K562 (cell line): Measurements from ENCODE around the gene CKLF. TPM values are rescaled to one million over a fixed set of nuclear protein-coding genes. Genes with fewer than 3 reads are reported as not detected.

ENCODE experiments used
- BRD4 ChIP-seq: fragments of 200-600 bp; sonication (generic); IDR thresholded peaks from 2 replicates; pipeline ENCODE4 v1.6.1; 2017; ENCODE audit warnings: inconsistent platforms
- DLX4 ChIP-seq: fragments of 250-450 bp; sonication (Bioruptor Pico); IDR thresholded peaks from 2 replicates; pipeline ENCODE4 v1.6.1; 2021; ENCODE audit warnings: mild to moderate bottlenecking
- E2F5 ChIP-seq: sonication (generic); formaldehyde crosslinking; IDR thresholded peaks from 2 replicates; pipeline ENCODE4 v1.8.0; 2022; ENCODE audit warnings: mild to moderate bottlenecking, missing genetic modification reagents
- GTF3C2 ChIP-seq: IDR thresholded peaks from 3 replicates; pipeline ENCODE4 v1.6.1; 2011; ENCODE audit warnings: borderline replicate concordance, mild to moderate bottlenecking, moderate library complexity; ENCODE audit not compliant: insufficient read length; ENCODE audit errors: extremely low read depth
- KAT2B ChIP-seq: IDR thresholded peaks from one replicate; pipeline ENCODE4 v1.6.1; 2012; ENCODE audit warnings: low read depth, mild to moderate bottlenecking, control low read depth, inconsistent platforms, low read length, moderate library complexity
- NR2C1 ChIP-seq, 2 experiments: fragments of 450-650 bp; IDR thresholded peaks; 2 replicates each; pipeline ENCODE4 v1.6.1; 2017; ENCODE audit warnings: mild to moderate bottlenecking in 2 of 2, antibody characterized with exemption in 1 of 2, inconsistent platforms in 1 of 2, missing compliant biosample characterization in 1 of 2, missing genetic modification characterization in 1 of 2
- RBM15 ChIP-seq: fragments of 200-400 bp; formaldehyde crosslinking; IDR thresholded peaks from 2 replicates; pipeline ENCODE4 v1.6.1; 2018; ENCODE audit warnings: mild to moderate bottlenecking, low read length, moderate library complexity; ENCODE audit not compliant: insufficient read depth
- TAF1 ChIP-seq: IDR thresholded peaks from 2 replicates; pipeline ENCODE4 v1.6.1; 2011; ENCODE audit warnings: mild to moderate bottlenecking, low read length, moderate library complexity; ENCODE audit not compliant: insufficient read depth, control insufficient read depth, severe bottlenecking; ENCODE audit errors: extremely low read depth
- TAF9B ChIP-seq: fragments of 450-650 bp; IDR thresholded peaks from 2 replicates; pipeline ENCODE4 v1.6.1; 2018; ENCODE audit warnings: mild to moderate bottlenecking; ENCODE audit not compliant: partially characterized antibody
- TAL1 ChIP-seq: fragments of 450-650 bp; IDR thresholded peaks from 2 replicates; pipeline ENCODE4 v1.6.1; 2016; ENCODE audit warnings: mild to moderate bottlenecking
- TEAD1 ChIP-seq, 2 experiments: fragments of 450-650 bp in 1 of 2; sonication (generic) in 1 of 2; formaldehyde crosslinking; IDR thresholded peaks; 2 replicates each; pipeline versions ENCODE4 v1.4.0 to v1.8.0; 2020 to 2022; ENCODE audit warnings: mild to moderate bottlenecking in 2 of 2, missing genetic modification reagents in 1 of 2
- TFAP4 ChIP-seq: sonication (generic); formaldehyde crosslinking; IDR thresholded peaks from 2 replicates; pipeline ENCODE4 v1.8.0; 2022; ENCODE audit warnings: missing genetic modification reagents, mild to moderate bottlenecking, moderate library complexity, borderline replicate concordance
- TSC22D4 ChIP-seq: fragments of 450-650 bp; IDR thresholded peaks from 2 replicates; pipeline ENCODE4 v1.6.1; 2016; ENCODE audit warnings: missing genetic modification characterization, missing biosample characterization, control low read depth
- ZNF280A ChIP-seq: fragments of 450-650 bp; IDR thresholded peaks from 2 replicates; pipeline ENCODE4 v1.6.1; 2018; ENCODE audit warnings: mild to moderate bottlenecking, low read depth; ENCODE audit not compliant: partially characterized antibody
- ZNF740 ChIP-seq, 3 experiments: fragments of 200-800 bp in 1 of 3; sonication (Bioruptor generic) in 1 of 3; sonication (generic) in 1 of 3; formaldehyde crosslinking in 1 of 3; IDR thresholded peaks; 2 replicates each; pipeline versions ENCODE4 v1.6.1 to v1.8.0; 2016 to 2022; ENCODE audit warnings: mild to moderate bottlenecking in 2 of 3, missing compliant biosample characterization in 2 of 3, missing genetic modification characterization in 2 of 3, missing genetic modification reagents in 1 of 3
- polyA plus RNA-seq, 8 experiments: library from polyadenylated mRNA; depleted of rRNA in 4 of 8; stranded (reverse) in 5 of 8; unstranded in 3 of 8; fragments of >200 nt; fragmentation: Nextera tagmentation in 2 of 8; fragmentation: Illumina TruSeq in 1 of 8; extraction: Ambion mirVana in 2 of 8; extraction: Trizol in 1 of 8; gene quantifications; 2 replicates each; pipeline versions ENCODE4 v1.2.1 to v1.2.3, GENCODE V29; 2011 to 2014; ENCODE audit warnings: inconsistent platforms in 1 of 8, missing spikeins in 1 of 8
- total RNA-seq, 7 experiments: library from RNA; depleted of rRNA in 6 of 7; stranded (reverse); fragments of >200 nt in 6 of 7; fragmentation: Illumina TruSeq in 2 of 7; extraction: Trizol in 2 of 7; gene quantifications; 2 replicates each; pipeline versions ENCODE4 v1.2.1 to v1.2.3, GENCODE V29; 2011 to 2021; ENCODE audit warnings: low replicate concordance in 1 of 7

The CKLF gene
- total and polyA plus RNA-seq, 9 of the 15 experiments (the other 6 are each of a cell fraction or from before 2014, with no cell fraction given): 84.8 to 322 (median 118) TPM

- TF ChIP-seq E2F5: peak; percentile 90; the same call in 1 of the 2 replicates
- peak; percentile 84 for TF ChIP-seq TAF1
- TF ChIP-seq NR2C1 (IDR thresholded peaks at IDR 0.05): no peak
- no peak for TF ChIP-seq NR2C1 (tag; IDR thresholded peaks at IDR 0.05)
- 0 out of 2 replicates have a peak, but pooled peaks have one; percentile 3 for TF ChIP-seq TAL1
- TF ChIP-seq TEAD1 (CRISPR knock-in tag; IDR thresholded peaks at IDR 0.05): peak; percentile 22 to 84; a peak in 1 of 4 replicates
- no peak for TF ChIP-seq TSC22D4 (tag)
- TF ChIP-seq ZNF280A: no peak
- TF ChIP-seq DLX4: no peak
- TF ChIP-seq TAF9B: peak; percentile 80
- peak; percentile 78 for TF ChIP-seq ZNF740 (CRISPR knock-in tag; IDR thresholded peaks at IDR 0.05)
- no peak; a peak in 1 of 4 replicates for TF ChIP-seq ZNF740 (tag; IDR thresholded peaks at IDR 0.05)
- no peak for TF ChIP-seq RBM15
- no peak for TF ChIP-seq GTF3C2
- TF ChIP-seq BRD4: no peak; the same call in 1 of the 2 replicates
- peak; percentile 98 for TF ChIP-seq TFAP4 (CRISPR knock-in tag)
- TF ChIP-seq KAT2B: no peak
Measured at GRCh38 chr16:66552286-66553177, at the start of gene CKLF (continued).
